K562 (cell line): ENCODE data around the gene CADPS2. TPM values are rescaled to one million over a fixed set of nuclear protein-coding genes. Genes with fewer than 3 reads are reported as not detected.

Source experiments
- ATAC-seq: fragments of 200-7000 bp; cut with Tn5 transposase; 3 replicates; pipeline ENCODE4 v1.9.1; 2020; ENCODE audit warnings: moderate library complexity
- BruUV-seq: library from RNA; stranded (reverse); fragments of 400-500 nt; replicated peaks from 2 replicates; lab custom pipeline; 2021; lab: Mats Ljungman, UMichigan
- CTCF ChIA-PET: fragments of 300-600 bp; formaldehyde crosslinking; extraction: SDS; loops from one replicate; lab custom pipeline; 2021; ENCODE audit warnings: low intra/inter-chr PET ratio; lab: Yijun Ruan, JAX
- POLR2A ChIA-PET: fragments of 300-600, 350-650 bp; sonication (Branson Sonifier 250); formaldehyde crosslinking; extraction: SDS; loops from one replicate; lab custom pipeline; 2021; ENCODE audit warnings: antibody characterized with exemption, inconsistent platforms; lab: Yijun Ruan, JAX
- DNase-seq, 4 experiments: peaks; one replicate each; pipeline versions ENCODE4 v3.0.0 to v3.0.0-alpha.2; 2011 to 2018; ENCODE audit warnings: low spot score in 3 of 4, mixed read lengths in 3 of 4; ENCODE audit errors: extremely low read depth in 1 of 4
- FAIRE-seq: peaks from 2 replicates; lab custom pipeline; 2011; peaks lifted over from hg19 to GRCh38; lab: Jason Lieb, UNC
- H2AFZ ChIP-seq: 2 replicates; pipeline ENCODE4 v1.6.0; 2011; ENCODE audit warnings: low read depth, low read length, control low read depth, inconsistent platforms
- H3K27ac ChIP-seq: fragments of 200-600 bp; 3 replicates; pipeline ENCODE4 v1.8.0; 2011; ENCODE audit warnings: low read depth, mild to moderate bottlenecking, control low read depth, inconsistent platforms, low read length, moderate library complexity, mixed read lengths; ENCODE audit errors: extremely low read depth
- H3K27me3 ChIP-seq, 2 experiments: fragments of 300-600 bp in 1 of 2; 2 replicates in 1 of 2; 3 replicates in 1 of 2; pipeline versions ENCODE4 v1.6.0 to v1.8.0; 2011; ENCODE audit warnings: inconsistent platforms in 2 of 2, low read length in 2 of 2, mild to moderate bottlenecking in 1 of 2, mixed read lengths in 1 of 2, moderate library complexity in 1 of 2; ENCODE audit not compliant: control insufficient read depth in 2 of 2, insufficient read depth in 2 of 2
- H3K36me3 ChIP-seq: fragments of 300-600 bp; 3 replicates; pipeline ENCODE4 v1.8.0; 2011; ENCODE audit warnings: mild to moderate bottlenecking, low read length, inconsistent platforms; ENCODE audit not compliant: control insufficient read depth, insufficient read depth
- H3K4me1 ChIP-seq, 2 experiments: fragments of 200-600 bp in 1 of 2; replicated peaks in 1 of 2; 2 replicates in 1 of 2; 3 replicates in 1 of 2; pipeline versions ENCODE4 v1.5.1 to v1.8.0; 2011; ENCODE audit warnings: inconsistent platforms in 2 of 2, low read length in 2 of 2, mild to moderate bottlenecking in 1 of 2, mixed read lengths in 1 of 2, moderate library complexity in 1 of 2; ENCODE audit not compliant: control insufficient read depth in 2 of 2, insufficient read depth in 2 of 2
- H3K4me2 ChIP-seq: 2 replicates; pipeline ENCODE4 v1.6.1; 2011; ENCODE audit warnings: low read length, control low read depth, inconsistent platforms, mixed read lengths; ENCODE audit not compliant: insufficient read depth
- H3K4me3 ChIP-seq: fragments of 200-600 bp; sonication (generic), shearing (Covaris generic); 2 replicates; pipeline ENCODE4 v1.5.1; 2016; ENCODE audit warnings: control low read depth, inconsistent platforms
- H3K79me2 ChIP-seq: fragments of 200-600 bp; 3 replicates; pipeline ENCODE4 v1.8.0; 2011; ENCODE audit warnings: low read length, inconsistent platforms; ENCODE audit not compliant: control insufficient read depth, insufficient read depth
- H3K9ac ChIP-seq, 2 experiments: 2 replicates each; pipeline versions ENCODE4 v1.6.0 to v1.6.1; 2011; ENCODE audit warnings: low read depth in 2 of 2, low read length in 2 of 2, control low read depth in 1 of 2, inconsistent platforms in 1 of 2, mild to moderate bottlenecking in 1 of 2, mixed read lengths in 1 of 2; ENCODE audit not compliant: insufficient read depth in 1 of 2
- H3K9me1 ChIP-seq: one replicate; pipeline ENCODE4 v1.6.0; 2011; ENCODE audit warnings: inconsistent platforms, mild to moderate bottlenecking, low read length, moderate library complexity; ENCODE audit not compliant: control insufficient read depth, insufficient read depth
- H3K9me3 ChIP-seq: replicated peaks from 2 replicates; pipeline ENCODE4 v1.5.1; 2011; ENCODE audit warnings: low read depth, low read length, inconsistent platforms; ENCODE audit not compliant: control insufficient read depth, insufficient read depth
- H4K20me1 ChIP-seq: replicated peaks from 2 replicates; pipeline ENCODE4 v1.6.1; 2011; ENCODE audit warnings: low read length, inconsistent platforms, mixed read lengths; ENCODE audit not compliant: control insufficient read depth, insufficient read depth
- AFF4 ChIP-seq: sonication (generic); formaldehyde crosslinking; IDR thresholded peaks from 2 replicates; pipeline ENCODE4 v1.8.0; 2023; ENCODE audit warnings: mild to moderate bottlenecking, missing genetic modification reagents
- BCL6 ChIP-seq: fragments of 250-450 bp; sonication (Bioruptor Pico); IDR thresholded peaks from 2 replicates; pipeline ENCODE4 v1.4.0; 2020
- BRD4 ChIP-seq: fragments of 200-600 bp; sonication (generic); IDR thresholded peaks from 2 replicates; pipeline ENCODE4 v1.6.1; 2017; ENCODE audit warnings: inconsistent platforms
- CREM ChIP-seq: IDR thresholded peaks from 2 replicates; pipeline ENCODE4 v1.6.1; 2014; ENCODE audit warnings: antibody characterized with exemption, low read depth
- FOXM1 ChIP-seq, 2 experiments: fragments of 450-650 bp in 1 of 2; sonication (generic) in 1 of 2; formaldehyde crosslinking in 1 of 2; IDR thresholded peaks; 2 replicates each; pipeline versions ENCODE4 v1.6.1 to v1.9.0; 2017 to 2022; ENCODE audit warnings: low read depth in 2 of 2, mild to moderate bottlenecking in 2 of 2, missing genetic modification reagents in 1 of 2, moderate library complexity in 1 of 2
- MEF2D ChIP-seq: conservative IDR thresholded peaks from 2 replicates; pipeline ENCODE4 v1.6.1; 2016; ENCODE audit warnings: low read depth, missing genetic modification characterization, missing compliant biosample characterization
- PCBP1 ChIP-seq: fragments of 200-400 bp; formaldehyde crosslinking; IDR thresholded peaks from 2 replicates; pipeline ENCODE4 v1.6.1; 2018; ENCODE audit warnings: mild to moderate bottlenecking, low read depth, low read length; ENCODE audit not compliant: poor library complexity, severe bottlenecking
- SIN3A ChIP-seq, 2 experiments: fragments of 150-350 bp in 1 of 2; IDR thresholded peaks; 2 replicates each; pipeline ENCODE4 v1.6.1; 2011 to 2016; ENCODE audit warnings: borderline replicate concordance in 2 of 2, low read depth in 2 of 2, low read length in 2 of 2, mild to moderate bottlenecking in 2 of 2, moderate library complexity in 2 of 2; ENCODE audit not compliant: control insufficient read depth in 1 of 2
- SMARCE1 ChIP-seq: fragments of 450-650 bp; IDR thresholded peaks from 2 replicates; pipeline ENCODE4 v1.7.1; 2016; ENCODE audit warnings: mild to moderate bottlenecking
- SREBF2 ChIP-seq: sonication (generic); formaldehyde crosslinking; IDR thresholded peaks from 2 replicates; pipeline ENCODE4 v1.4.0; 2020; ENCODE audit warnings: mild to moderate bottlenecking, missing genetic modification reagents
- TRIM24 ChIP-seq, 2 experiments: fragments of 450-650 bp; IDR thresholded peaks; 2 replicates each; pipeline ENCODE4 v1.6.1; 2016
- ZHX1 ChIP-seq: fragments of 150-350 bp; conservative IDR thresholded peaks from 2 replicates; pipeline ENCODE4 v1.6.1; 2014; ENCODE audit warnings: low read length
- ZNF3 ChIP-seq: fragments of 250-450 bp; sonication (Bioruptor Pico); IDR thresholded peaks from 2 replicates; pipeline ENCODE4 v1.5.0; 2021; ENCODE audit warnings: mild to moderate bottlenecking, moderate library complexity
- ZNF583 ChIP-seq: fragments of 250-450 bp; sonication (Bioruptor Pico); IDR thresholded peaks from 2 replicates; pipeline ENCODE4 v1.4.0; 2020
- WGBS: fragments of 100-300 bp; shearing (Covaris generic); methylation state at CpG from one replicate; pipeline ENCODE4 v1.1.6; 2016; ENCODE audit warnings: low coverage, mixed read lengths; ENCODE audit not compliant: insufficient coverage; ENCODE audit errors: missing lambda C conversion rate; 5-methylcytosine and 5-hydroxymethylcytosine counted together
- in situ Hi-C: fragments of 300-500 bp; cut with MboI; formaldehyde crosslinking; loops from 4 replicates; pipeline ENCODE4 v1.15.0; 2018; ENCODE audit warnings: inconsistent platforms, mixed read lengths
- intact Hi-C: fragments of 100-400 bp; cut with micrococcal nuclease; formaldehyde crosslinking; loops from 2 replicates; pipeline ENCODE4 v1.14.2; 2022
- polyA plus RNA-seq, 8 experiments: library from polyadenylated mRNA; depleted of rRNA in 4 of 8; stranded (reverse) in 5 of 8; unstranded in 3 of 8; fragments of >200 nt; fragmentation: Nextera tagmentation in 2 of 8; fragmentation: Illumina TruSeq in 1 of 8; extraction: Ambion mirVana in 2 of 8; extraction: Trizol in 1 of 8; gene quantifications; 2 replicates each; pipeline versions ENCODE4 v1.2.1 to v1.2.3, GENCODE V29; 2011 to 2014; ENCODE audit warnings: inconsistent platforms in 1 of 8, missing spikeins in 1 of 8
- total RNA-seq, 7 experiments: library from RNA; depleted of rRNA in 6 of 7; stranded (reverse); fragments of >200 nt in 6 of 7; fragmentation: Illumina TruSeq in 2 of 7; extraction: Trizol in 2 of 7; gene quantifications; 2 replicates each; pipeline versions ENCODE4 v1.2.1 to v1.2.3, GENCODE V29; 2011 to 2021; ENCODE audit warnings: low replicate concordance in 1 of 7
- TF ChIP-seq, protein P1 (sequence below): fragments of 250-450 bp; sonication (Bioruptor Pico); IDR thresholded peaks from 2 replicates; pipeline ENCODE4 v1.8.0; 2021; ENCODE audit warnings: moderate library complexity, mild to moderate bottlenecking, inconsistent platforms

The CADPS2 gene
- total and polyA plus RNA-seq, 9 of the 15 experiments (the other 6 are each of a cell fraction or from before 2014, with no cell fraction given): 0.03 to 0.14 (median 0.04) TPM; not detected in 1

GRCh38 chr7:122724366-122724765, 161.9 kb downstream of the CADPS2 start (continued):
- no peak for TF ChIP-seq AFF4 (CRISPR knock-in tag)
- no peak for TF ChIP-seq SMARCE1
- TF ChIP-seq SREBF2 (CRISPR knock-in tag): no peak
- TF ChIP-seq BCL6 (CRISPR knock-in tag): no peak

GRCh38 chr7:122719010-122719578, 167.2 kb downstream of the CADPS2 start:
- 0% methylated on average over 4 of the region's 4 CpGs for WGBS
- no peak for FAIRE-seq
- in situ Hi-C loops: no loop called here
- no peak for DNase-seq
- H2AFZ ChIP-seq: no peak overlapping the region
- 0 out of 2 replicates have a peak, but pooled peaks cover 4% of the 10 kb centered on the region for H3K9me3 ChIP-seq
- no peaks in the 10 kb centered on the region for H3K79me2 ChIP-seq
- POLR2A ChIA-PET: no interaction called here
- H3K4me3 ChIP-seq: no peak overlapping the region
- no peak for ATAC-seq
- no peak overlapping the region for H3K9ac ChIP-seq
- no peaks in the 10 kb centered on the region for H3K36me3 ChIP-seq
- CTCF ChIA-PET: no interaction called here
- no peaks in the 10 kb centered on the region for H3K9me1 ChIP-seq
- H3K4me1 ChIP-seq: no peaks in the 10 kb centered on the region
- H4K20me1 ChIP-seq: no peaks in the 10 kb centered on the region
- no peak overlapping the region for H3K27ac ChIP-seq
- H3K27me3 ChIP-seq: no peaks in the 10 kb centered on the region
- intact Hi-C loops: no loop called here
- BruUV-seq: no TSS peak
- no peak overlapping the region for H3K4me2 ChIP-seq
- TF ChIP-seq BRD4: no peak
- no peak for TF ChIP-seq ZHX1
- no peak for TF ChIP-seq TRIM24 (IDR thresholded peaks at IDR 0.05)
- no peak for TF ChIP-seq FOXM1 (IDR thresholded peaks at IDR 0.05; ENCODE audit: low read depth)
- no peak for TF ChIP-seq FOXM1 (CRISPR knock-in tag; IDR thresholded peaks at IDR 0.05; ENCODE audit: low read depth)
- no peak for TF ChIP-seq ZNF3 (CRISPR knock-in tag)
- TF ChIP-seq ZNF583 (CRISPR knock-in tag): no peak
- no peak for TF ChIP-seq PCBP1
- TF ChIP-seq SIN3A (IDR thresholded peaks at IDR 0.05; ENCODE audit: borderline replicate concordance in 2 of 2, control insufficient read depth in 1 of 2, low read depth in 2 of 2, low read length in 2 of 2): no peak
- no peak for TF ChIP-seq CREM
- TF ChIP-seq MEF2D (tag): no peak
- TF ChIP-seq, protein P1, sequence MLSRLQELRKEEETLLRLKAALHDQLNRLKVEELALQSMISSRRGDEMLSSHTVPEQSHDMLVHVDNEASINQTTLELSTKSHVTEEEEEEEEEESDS (CRISPR knock-in tag): no peak
